Vagina (tissue), 2 donors: ENCODE results near the gene SEZ6L.

Source experiments
- POLR2A ChIP-seq, 2 donors: fragments of 450-650 bp; IDR thresholded peaks; one replicate each; pipeline ENCODE4 v1.6.1; 2017; ENCODE audit warnings: antibody characterized with exemption in 2 of 2, mild to moderate bottlenecking in 2 of 2, moderate library complexity in 2 of 2
- POLR2AphosphoS5 ChIP-seq, 2 donors: sonication (generic); formaldehyde crosslinking; IDR thresholded peaks; one replicate each; pipeline ENCODE4 v1.9.0; 2017; ENCODE audit warnings: antibody characterized with exemption in 2 of 2, mild to moderate bottlenecking in 2 of 2, low read depth in 1 of 2; ENCODE audit not compliant: insufficient read depth in 1 of 2
- TF ChIP-seq, protein P1 (sequence below), 3 experiments: fragments of 450-650 bp in 2 of 3; fragments of 200-600 bp in 1 of 3; sonication (generic) in 1 of 3; IDR thresholded peaks; one replicate each; pipeline ENCODE4 v1.5.1; 2017 to 2019; ENCODE audit warnings: antibody characterized with exemption in 3 of 3, mild to moderate bottlenecking in 2 of 3, moderate library complexity in 2 of 3

DNA sequence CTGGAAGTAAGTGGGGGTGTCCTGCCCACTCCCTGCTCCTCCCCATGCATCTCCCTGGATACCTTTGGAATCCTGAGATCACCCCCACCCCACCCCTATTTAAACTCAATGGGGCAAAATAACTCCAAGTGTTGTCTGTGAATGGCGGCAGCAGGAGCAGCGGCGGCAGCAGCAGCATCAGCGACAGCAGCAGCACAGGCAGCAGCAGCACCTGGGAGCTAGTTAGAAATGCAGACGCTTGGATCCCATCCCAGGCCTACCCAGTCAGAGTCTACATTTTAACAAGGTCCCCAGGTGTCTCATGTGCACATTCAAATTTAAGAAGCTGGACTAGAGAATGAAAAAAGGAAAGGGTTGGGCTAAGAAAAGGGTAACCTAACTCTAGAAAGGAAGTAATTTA, 82.6 kb downstream of the SEZ6L start:
- TF ChIP-seq, protein P1, sequence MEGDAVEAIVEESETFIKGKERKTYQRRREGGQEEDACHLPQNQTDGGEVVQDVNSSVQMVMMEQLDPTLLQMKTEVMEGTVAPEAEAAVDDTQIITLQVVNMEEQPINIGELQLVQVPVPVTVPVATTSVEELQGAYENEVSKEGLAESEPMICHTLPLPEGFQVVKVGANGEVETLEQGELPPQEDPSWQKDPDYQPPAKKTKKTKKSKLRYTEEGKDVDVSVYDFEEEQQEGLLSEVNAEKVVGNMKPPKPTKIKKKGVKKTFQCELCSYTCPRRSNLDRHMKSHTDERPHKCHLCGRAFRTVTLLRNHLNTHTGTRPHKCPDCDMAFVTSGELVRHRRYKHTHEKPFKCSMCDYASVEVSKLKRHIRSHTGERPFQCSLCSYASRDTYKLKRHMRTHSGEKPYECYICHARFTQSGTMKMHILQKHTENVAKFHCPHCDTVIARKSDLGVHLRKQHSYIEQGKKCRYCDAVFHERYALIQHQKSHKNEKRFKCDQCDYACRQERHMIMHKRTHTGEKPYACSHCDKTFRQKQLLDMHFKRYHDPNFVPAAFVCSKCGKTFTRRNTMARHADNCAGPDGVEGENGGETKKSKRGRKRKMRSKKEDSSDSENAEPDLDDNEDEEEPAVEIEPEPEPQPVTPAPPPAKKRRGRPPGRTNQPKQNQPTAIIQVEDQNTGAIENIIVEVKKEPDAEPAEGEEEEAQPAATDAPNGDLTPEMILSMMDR (IDR thresholded peaks at IDR 0.05) = no peak
- TF ChIP-seq POLR2A (IDR thresholded peaks at IDR 0.05) (no peak), POLR2AphosphoS5 (IDR thresholded peaks at IDR 0.05; ENCODE audit: insufficient read depth in 1 of 2, low read depth in 1 of 2) (no peak)
